HepG2 (cell line): ENCODE measurements around the gene CFD. TPM values are rescaled to one million over a fixed set of nuclear protein-coding genes. Genes with fewer than 3 reads are reported as not detected.

Source experiments
- CSRNP1 ChIP-seq: sonication (generic); formaldehyde crosslinking; IDR thresholded peaks from 2 replicates; pipeline ENCODE4 v1.8.1; 2023; ENCODE audit warnings: mild to moderate bottlenecking, missing genetic modification reagents
- E2F1 ChIP-seq: sonication (generic); formaldehyde crosslinking; IDR thresholded peaks from 2 replicates; pipeline ENCODE4 v1.5.0; 2020; ENCODE audit warnings: missing genetic modification reagents
- E2F5 ChIP-seq: sonication (generic); formaldehyde crosslinking; conservative IDR thresholded peaks from 2 replicates; pipeline ENCODE4 v1.4.0; 2020; ENCODE audit warnings: missing genetic modification reagents
- ELF4 ChIP-seq: sonication (generic); formaldehyde crosslinking; IDR thresholded peaks from 2 replicates; pipeline ENCODE4 v1.5.0; 2020; ENCODE audit warnings: missing genetic modification reagents, mild to moderate bottlenecking, moderate library complexity, borderline replicate concordance
- GABPA ChIP-seq, 2 experiments: IDR thresholded peaks; 2 replicates each; pipeline ENCODE4 v1.6.1; 2011 to 2016; ENCODE audit warnings: low read depth in 2 of 2, low read length in 1 of 2, missing biosample characterization in 1 of 2, missing genetic modification characterization in 1 of 2
- GPN1 ChIP-seq: sonication (generic); formaldehyde crosslinking; IDR thresholded peaks from 2 replicates; pipeline ENCODE4 v1.5.1; 2020; ENCODE audit warnings: missing genetic modification reagents, borderline replicate concordance
- GTF3A ChIP-seq: sonication (generic); formaldehyde crosslinking; conservative IDR thresholded peaks from 2 replicates; pipeline ENCODE4 v1.4.0; 2020; ENCODE audit warnings: mild to moderate bottlenecking, missing genetic modification reagents
- MBD4 ChIP-seq: IDR thresholded peaks from 2 replicates; pipeline ENCODE4 v1.6.1; 2012; ENCODE audit warnings: low read length, inconsistent platforms, borderline replicate concordance
- NCOA1 ChIP-seq: sonication (generic); formaldehyde crosslinking; IDR thresholded peaks from 2 replicates; pipeline ENCODE4 v1.9.0; 2021; ENCODE audit warnings: missing genetic modification reagents
- NR1H2 ChIP-seq: sonication (generic); formaldehyde crosslinking; IDR thresholded peaks from 2 replicates; pipeline ENCODE4 v1.8.1; 2022; ENCODE audit warnings: low read depth, missing genetic modification reagents, borderline replicate concordance
- PHF8 ChIP-seq: sonication (generic); formaldehyde crosslinking; IDR thresholded peaks from 2 replicates; pipeline ENCODE4 v1.5.0; 2020; ENCODE audit warnings: missing genetic modification reagents
- PRPF4 ChIP-seq: fragments of 200-400 bp; formaldehyde crosslinking; IDR thresholded peaks from 2 replicates; pipeline ENCODE4 v1.6.1; 2016; ENCODE audit warnings: low read length, low read depth; ENCODE audit not compliant: poor library complexity, severe bottlenecking
- SMAD1 ChIP-seq: sonication (generic); formaldehyde crosslinking; IDR thresholded peaks from 2 replicates; pipeline ENCODE4 v1.4.0; 2020; ENCODE audit warnings: missing genetic modification reagents, low read depth, mild to moderate bottlenecking, borderline replicate concordance
- SP2 ChIP-seq: sonication (generic); formaldehyde crosslinking; IDR thresholded peaks from 2 replicates; pipeline ENCODE4 v1.5.1; 2020; ENCODE audit warnings: mild to moderate bottlenecking, missing genetic modification reagents
- SP5 ChIP-seq: IDR thresholded peaks from 2 replicates; pipeline ENCODE4 v1.6.1; 2016; ENCODE audit warnings: low read depth, borderline replicate concordance
- TP53 ChIP-seq: sonication (generic); formaldehyde crosslinking; conservative IDR thresholded peaks from 2 replicates; pipeline ENCODE4 v1.4.0; 2020; ENCODE audit warnings: missing genetic modification reagents
- ZNF546 ChIP-seq: sonication (generic); formaldehyde crosslinking; conservative IDR thresholded peaks from 2 replicates; pipeline ENCODE4 v1.8.1; 2023; ENCODE audit warnings: mild to moderate bottlenecking, missing genetic modification reagents
- ZNF737 ChIP-seq: sonication (generic); formaldehyde crosslinking; IDR thresholded peaks from 2 replicates; pipeline ENCODE4 v1.5.0; 2020; ENCODE audit warnings: missing genetic modification reagents, mild to moderate bottlenecking, borderline replicate concordance
- polyA plus RNA-seq, 8 experiments: library from polyadenylated mRNA; depleted of rRNA in 3 of 8; stranded (reverse) in 7 of 8; unstranded in 1 of 8; fragments of >200 nt; fragmentation: Illumina TruSeq in 4 of 8; extraction: Trizol in 4 of 8; gene quantifications; 2 replicates each; pipeline versions ENCODE4 v1.2.1 to v1.2.3, GENCODE V29; 2011 to 2016; ENCODE audit warnings: low read depth in 4 of 8, missing spikeins in 1 of 8, mixed read lengths in 1 of 8; ENCODE audit not compliant: insufficient read depth in 1 of 8
- total RNA-seq, 5 experiments: library from RNA; depleted of rRNA; stranded (reverse); fragments of >200 nt; fragmentation: Illumina TruSeq; extraction: Trizol; gene quantifications; 2 replicates each; pipeline ENCODE4 v1.2.3, GENCODE V29; 2016; ENCODE audit warnings: low read depth in 1 of 5
- TF ChIP-seq, protein P1 (sequence below): sonication (generic); formaldehyde crosslinking; IDR thresholded peaks from 2 replicates; pipeline ENCODE4 v1.4.0; 2020; ENCODE audit warnings: missing genetic modification reagents
- TF ChIP-seq, protein P2 (sequence below): sonication (generic); formaldehyde crosslinking; conservative IDR thresholded peaks from 2 replicates; pipeline ENCODE4 v1.4.0; 2020; ENCODE audit warnings: missing genetic modification reagents

The CFD gene
- total and polyA plus RNA-seq, 2 of the 13 experiments (the other 11 are each of a cell fraction or from before 2014, with no cell fraction given): 2.3 to 4.6 TPM

DNA sequence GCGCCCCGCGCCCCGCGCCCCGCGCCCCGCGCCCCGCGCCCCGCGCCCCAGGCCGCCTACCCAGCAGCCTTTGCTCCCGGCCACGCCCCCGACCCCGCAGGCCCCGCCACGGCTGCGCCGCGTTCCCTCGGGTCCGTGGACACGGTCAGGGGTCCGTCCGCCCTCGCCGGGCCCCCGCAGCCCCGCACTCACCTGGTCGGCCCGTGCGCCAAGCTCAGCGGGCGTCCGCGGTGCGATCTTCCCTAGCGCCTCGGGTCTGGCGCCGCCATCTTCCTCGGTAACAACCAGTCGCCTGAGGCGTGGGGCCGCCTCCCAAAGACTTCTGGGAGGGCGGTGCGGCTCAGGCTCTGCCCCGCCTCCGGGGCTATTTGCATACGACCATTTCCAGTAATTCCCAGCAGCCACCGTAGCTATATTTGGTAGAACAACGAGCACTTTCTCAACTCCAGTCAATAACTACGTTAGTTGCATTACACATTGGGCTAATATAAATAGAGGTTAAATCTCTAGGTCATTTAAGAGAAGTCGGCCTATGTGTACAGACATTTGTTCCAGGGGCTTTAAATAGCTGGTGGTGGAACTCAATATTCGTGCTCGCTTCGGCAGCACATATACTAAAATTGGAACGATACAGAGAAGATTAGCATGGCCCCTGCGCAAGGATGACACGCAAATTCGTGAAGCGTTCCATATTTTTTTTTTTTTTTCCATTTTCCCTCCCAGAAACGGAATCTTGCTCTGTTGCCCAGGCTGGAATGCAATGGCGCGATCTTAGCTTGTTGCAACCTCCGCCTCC is 33.6 kb downstream of the CFD start, which contains the start of the genes MED16 and RNU6-9 (continued):
- TF ChIP-seq GABPA (IDR thresholded peaks at IDR 0.05; ENCODE audit: low read depth, low read length) (no peak), GABPA (CRISPR knock-in tag; IDR thresholded peaks at IDR 0.05; ENCODE audit: low read depth) (peak; percentile 44; the same call in 1 of the 2 replicates), ELF4 (CRISPR knock-in tag) (0 out of 2 replicates have a peak, but pooled peaks have one; percentile 51), SMAD1 (CRISPR knock-in tag) (peak; percentile 79; the same call in 1 of the 2 replicates), ZNF546 (CRISPR knock-in tag) (no peak), CSRNP1 (peak; percentile 79), SP5 (CRISPR knock-in tag) (0 out of 2 replicates have a peak, but pooled peaks have one; percentile 18), E2F5 (CRISPR knock-in tag) (peak; percentile 51; the same call in 1 of the 2 replicates), ZNF737 (CRISPR knock-in tag) (no peak), GPN1 (no peak), GTF3A (CRISPR knock-in tag) (no peak), SP2 (CRISPR knock-in tag) (no peak), PHF8 (CRISPR knock-in tag) (peak; percentile 90), TP53 (0 out of 2 replicates have a peak, but pooled peaks have one; percentile 46), NR1H2 (CRISPR knock-in tag) (no peak), PRPF4 (no peak), E2F1 (CRISPR knock-in tag) (peak; percentile 28; the same call in 1 of the 2 replicates), NCOA1 (CRISPR knock-in tag) (no peak; the same call in 1 of the 2 replicates), MBD4 (no peak)
- TF ChIP-seq, protein P1, sequence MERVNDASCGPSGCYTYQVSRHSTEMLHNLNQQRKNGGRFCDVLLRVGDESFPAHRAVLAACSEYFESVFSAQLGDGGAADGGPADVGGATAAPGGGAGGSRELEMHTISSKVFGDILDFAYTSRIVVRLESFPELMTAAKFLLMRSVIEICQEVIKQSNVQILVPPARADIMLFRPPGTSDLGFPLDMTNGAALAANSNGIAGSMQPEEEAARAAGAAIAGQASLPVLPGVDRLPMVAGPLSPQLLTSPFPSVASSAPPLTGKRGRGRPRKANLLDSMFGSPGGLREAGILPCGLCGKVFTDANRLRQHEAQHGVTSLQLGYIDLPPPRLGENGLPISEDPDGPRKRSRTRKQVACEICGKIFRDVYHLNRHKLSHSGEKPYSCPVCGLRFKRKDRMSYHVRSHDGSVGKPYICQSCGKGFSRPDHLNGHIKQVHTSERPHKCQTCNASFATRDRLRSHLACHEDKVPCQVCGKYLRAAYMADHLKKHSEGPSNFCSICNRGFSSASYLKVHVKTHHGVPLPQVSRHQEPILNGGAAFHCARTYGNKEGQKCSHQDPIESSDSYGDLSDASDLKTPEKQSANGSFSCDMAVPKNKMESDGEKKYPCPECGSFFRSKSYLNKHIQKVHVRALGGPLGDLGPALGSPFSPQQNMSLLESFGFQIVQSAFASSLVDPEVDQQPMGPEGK (CRISPR knock-in tag): peak; percentile 48; the same call in 1 of the 2 replicates
- TF ChIP-seq, protein P2, sequence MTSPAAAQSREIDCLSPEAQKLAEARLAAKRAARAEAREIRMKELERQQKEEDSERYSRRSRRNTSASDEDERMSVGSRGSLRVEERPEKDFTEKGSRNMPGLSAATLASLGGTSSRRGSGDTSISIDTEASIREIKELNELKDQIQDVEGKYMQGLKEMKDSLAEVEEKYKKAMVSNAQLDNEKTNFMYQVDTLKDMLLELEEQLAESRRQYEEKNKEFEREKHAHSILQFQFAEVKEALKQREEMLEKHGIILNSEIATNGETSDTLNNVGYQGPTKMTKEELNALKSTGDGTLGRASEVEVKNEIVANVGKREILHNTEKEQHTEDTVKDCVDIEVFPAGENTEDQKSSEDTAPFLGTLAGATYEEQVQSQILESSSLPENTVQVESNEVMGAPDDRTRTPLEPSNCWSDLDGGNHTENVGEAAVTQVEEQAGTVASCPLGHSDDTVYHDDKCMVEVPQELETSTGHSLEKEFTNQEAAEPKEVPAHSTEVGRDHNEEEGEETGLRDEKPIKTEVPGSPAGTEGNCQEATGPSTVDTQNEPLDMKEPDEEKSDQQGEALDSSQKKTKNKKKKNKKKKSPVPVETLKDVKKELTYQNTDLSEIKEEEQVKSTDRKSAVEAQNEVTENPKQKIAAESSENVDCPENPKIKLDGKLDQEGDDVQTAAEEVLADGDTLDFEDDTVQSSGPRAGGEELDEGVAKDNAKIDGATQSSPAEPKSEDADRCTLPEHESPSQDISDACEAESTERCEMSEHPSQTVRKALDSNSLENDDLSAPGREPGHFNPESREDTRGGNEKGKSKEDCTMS (CRISPR knock-in tag): no peak
